IgD-negative memory B cell (primary cell): ENCODE data around the gene PASK. TPM values are rescaled to one million over a fixed set of nuclear protein-coding genes. Genes with fewer than 3 reads are reported as not detected.

Experiments
- H3K27ac Mint-ChIP-seq, 3 donors: one replicate each; pipeline ENCODE4 v1.8.0; 2020 to 2022; ENCODE audit warnings: mild to moderate bottlenecking in 3 of 3, mixed read lengths in 3 of 3, moderate library complexity in 1 of 3
- H3K27me3 Mint-ChIP-seq: one replicate; pipeline ENCODE4 v1.8.0; 2021; ENCODE audit warnings: mixed read lengths
- H3K36me3 Mint-ChIP-seq: one replicate; pipeline ENCODE4 v1.8.0; 2020; ENCODE audit warnings: mild to moderate bottlenecking, mixed read lengths
- H3K4me1 Mint-ChIP-seq, 3 donors: one replicate each; pipeline ENCODE4 v1.8.0; 2020 to 2022; ENCODE audit warnings: mixed read lengths in 3 of 3, mild to moderate bottlenecking in 1 of 3
- H3K4me3 Mint-ChIP-seq, 4 donors: one replicate each; pipeline ENCODE4 v1.8.0; 2020 to 2022; ENCODE audit warnings: mild to moderate bottlenecking in 4 of 4, mixed read lengths in 4 of 4, moderate library complexity in 3 of 4
- H3K9me3 Mint-ChIP-seq, 3 donors: one replicate each; pipeline ENCODE4 v1.8.0; 2020 to 2021; ENCODE audit warnings: mixed read lengths in 3 of 3, mild to moderate bottlenecking in 1 of 3
- polyA plus RNA-seq: library from polyadenylated mRNA; unstranded; fragments of 300-500 nt; fragmentation: Illumina TruSeq; gene quantifications from one replicate; pipeline ENCODE4 v1.2.3, GENCODE V29; 2021

PASK gene
- polyA plus RNA-seq, 1 donor from 2014 or later, result 10.3 TPM

- Mint-ChIP-seq H3K4me3 (peak overlapping the region in 3 of 4 donors; percentile 37 to 68 (median 63)), H3K36me3 (no peaks in the 10 kb centered on the region), H3K4me1 (peaks cover 0 to 4% (median 0%) of the 10 kb centered on the region in 3 donors), H3K9me3 (no peaks in the 10 kb centered on the region), H3K27me3 (no peaks in the 10 kb centered on the region), H3K27ac (peak overlapping the region in 2 of 3 donors; percentile 45 to 87)
Measured at GRCh38 chr2:241064008-241064801, 85.1 kb downstream of the PASK start.

- Mint-ChIP-seq H3K4me3 (peak overlapping the region in 3 of 4 donors; percentile 37 to 63 (median 62)), H3K27ac (peak overlapping the region in 2 of 3 donors; percentile 45 to 87), H3K9me3 (no peaks in the 10 kb centered on the region), H3K27me3 (no peaks in the 10 kb centered on the region), H3K4me1 (peaks cover 0 to 7% (median 0%) of the 10 kb centered on the region in 3 donors), H3K36me3 (no peaks in the 10 kb centered on the region)
Measured at GRCh38 chr2:241063587-241063986, 85.7 kb downstream of the PASK start.

GRCh38 chr2:241063093-241063551 lies 86.2 kb downstream of the PASK start:
- Mint-ChIP-seq H3K9me3 (no peaks in the 10 kb centered on the region), H3K27ac (no peak overlapping the region), H3K4me1 (peaks cover 0 to 7% (median 0%) of the 10 kb centered on the region in 3 donors), H3K4me3 (peak overlapping the region in 1 of 4 donors; percentile 17), H3K36me3 (no peaks in the 10 kb centered on the region), H3K27me3 (no peaks in the 10 kb centered on the region)

GRCh38 chr2:241062389-241063092 lies 86.7 kb downstream of the PASK start:
- no peaks in the 10 kb centered on the region for H3K9me3 Mint-ChIP-seq
- no peaks in the 10 kb centered on the region for H3K36me3 Mint-ChIP-seq
- H3K4me1 Mint-ChIP-seq, result peaks cover 0 to 10% (median 3%) of the 10 kb centered on the region in 3 donors
- H3K27me3 Mint-ChIP-seq, result no peaks in the 10 kb centered on the region
- H3K27ac Mint-ChIP-seq, result peak overlapping the region in 1 of 3 donors; percentile 39
- no peak overlapping the region for H3K4me3 Mint-ChIP-seq

GRCh38 chr2:241061275-241061674 lies 88.0 kb downstream of the PASK start:
- Mint-ChIP-seq H3K36me3 (no peaks in the 10 kb centered on the region), H3K9me3 (no peaks in the 10 kb centered on the region), H3K27me3 (no peaks in the 10 kb centered on the region), H3K4me3 (no peak overlapping the region), H3K4me1 (peaks cover 0 to 10% (median 3%) of the 10 kb centered on the region in 3 donors), H3K27ac (peak overlapping the region in 1 of 3 donors; percentile 45)

Other genes with a start within 250 kb of the PASK start
- not detected for gene CROCC2, start 243.1 kb downstream of the PASK start, polyA plus RNA-seq
- 17.0 TPM for gene SNED1, start 150.9 kb downstream of the PASK start, polyA plus RNA-seq
- gene MTERF4, start 47.2 kb downstream of the PASK start, polyA plus RNA-seq, result 65.6 TPM
- gene PPP1R7, start 995 bp upstream of the PASK start, polyA plus RNA-seq, result 94.7 TPM
- not detected for gene ANO7, start 39.2 kb upstream of the PASK start, polyA plus RNA-seq
- gene HDLBP, start 166.2 kb upstream of the PASK start, polyA plus RNA-seq, result 55.3 TPM
- 134 TPM for gene SEPTIN2, start 166.5 kb upstream of the PASK start, polyA plus RNA-seq
- 21.9 TPM for gene FARP2, start 206.8 kb upstream of the PASK start, polyA plus RNA-seq